RPMI7951 (cell line): ENCODE results near the gene CDK6. TPM values are rescaled to one million over a fixed set of nuclear protein-coding genes. Genes with fewer than 3 reads are reported as not detected.

Experiments
- DNase-seq: peaks from one replicate; pipeline ENCODE4 v3.0.0-alpha.2; 2012; ENCODE audit warnings: low read depth
- total RNA-seq: library from RNA; depleted of rRNA; stranded (reverse); fragments of >200 nt; shearing (Covaris generic); gene quantifications from 2 replicates; pipeline ENCODE4 v1.2.3, GENCODE V29; 2014

Gene CDK6
- total RNA-seq, 1 experiment from 2014 or later: 45.1 TPM

DNA sequence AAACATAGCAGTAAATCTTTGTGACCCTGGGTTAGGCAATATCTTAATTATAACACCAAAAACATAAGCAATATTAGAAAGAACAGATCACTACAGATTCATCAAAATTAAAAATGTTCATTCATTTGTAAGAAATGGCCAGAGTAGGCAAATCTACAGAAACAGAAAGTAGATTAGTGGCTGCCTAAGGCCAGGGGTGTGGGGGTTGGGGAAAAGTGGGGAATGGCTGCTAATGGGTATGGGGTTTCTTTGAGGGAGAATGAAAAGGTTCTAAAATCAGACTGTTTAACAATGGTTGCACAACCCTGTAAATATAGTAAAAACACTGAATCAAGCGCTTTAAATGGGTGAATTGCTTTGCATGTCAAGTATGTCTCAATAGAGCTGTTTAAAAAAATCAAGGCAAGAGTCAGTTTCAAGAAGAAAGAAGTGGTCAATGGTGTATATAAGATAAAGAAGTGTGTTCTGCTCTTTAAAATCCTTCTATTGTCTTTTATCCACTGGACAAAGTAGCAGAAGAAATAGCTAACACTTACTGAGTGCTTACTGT is 42.6 kb downstream of the CDK6 start:
- no peak for DNase-seq

DNA sequence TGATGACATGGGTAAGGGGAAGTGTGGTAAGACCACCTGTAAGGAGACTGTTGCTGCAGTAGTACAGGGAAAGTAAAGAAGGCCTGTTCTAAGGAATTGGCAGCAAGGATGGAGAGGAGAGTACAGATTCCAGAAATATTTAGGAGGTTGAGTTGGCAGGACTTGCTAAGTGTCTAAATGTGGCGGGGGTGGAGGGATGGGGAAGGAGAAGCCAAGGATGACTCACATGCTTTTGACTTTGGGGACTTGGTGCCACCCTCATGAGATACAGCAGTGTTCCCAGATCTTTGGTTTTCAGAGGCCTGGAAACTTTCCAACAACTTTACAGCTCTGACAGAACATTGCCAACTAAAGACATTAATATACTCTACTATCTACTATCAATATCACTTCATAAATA is 45.4 kb downstream of the CDK6 start:
- DNase-seq: peak; percentile 89

DNA sequence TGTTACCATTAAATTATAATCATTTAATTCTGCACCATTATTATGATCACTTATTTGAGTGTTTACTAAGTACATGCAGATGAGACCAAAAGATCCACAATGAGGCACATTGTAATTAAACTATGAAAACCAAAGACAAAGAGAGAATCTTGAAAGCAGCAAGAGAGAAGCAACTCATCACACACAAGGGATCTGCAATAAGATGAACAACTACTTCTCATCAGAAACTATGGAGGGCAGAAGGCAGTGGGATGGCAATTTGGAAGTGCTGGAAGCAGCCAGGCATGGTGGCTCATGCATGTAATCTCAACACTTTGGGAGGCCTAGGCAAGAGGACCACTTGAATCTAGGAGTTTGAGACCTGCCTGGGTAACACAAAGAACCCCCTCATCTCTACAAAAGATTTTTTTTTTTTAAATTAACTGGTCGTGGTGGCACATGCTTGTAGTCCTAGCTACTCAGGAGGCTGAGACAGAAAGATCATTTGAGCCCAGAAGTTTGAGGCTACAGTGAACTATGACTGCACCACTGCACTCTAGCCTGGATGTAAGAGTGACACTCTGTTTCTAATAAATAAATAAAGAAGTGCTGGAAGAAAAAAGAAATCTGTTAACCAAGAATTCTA is 47.7 kb downstream of the CDK6 start:
- DNase-seq: no peak

DNA sequence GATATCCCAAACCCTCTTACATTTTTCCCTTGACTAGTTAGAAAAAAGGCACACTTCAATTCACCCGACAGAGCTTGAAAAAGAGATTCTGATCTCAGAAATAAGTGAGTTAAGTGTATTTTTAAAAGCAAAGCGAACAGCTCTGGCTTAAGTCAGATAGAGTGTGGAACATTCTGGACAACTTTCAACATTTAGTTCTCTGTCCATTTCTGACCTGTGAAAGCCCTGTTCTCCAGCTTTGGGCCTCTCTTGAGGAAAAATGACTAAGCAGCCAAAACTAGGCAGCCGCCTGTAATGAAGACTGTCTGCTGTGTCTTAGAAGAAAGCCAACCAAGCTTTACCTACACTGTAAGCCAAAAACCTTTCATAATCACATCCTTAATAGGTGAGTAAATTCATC is 50.5 kb downstream of the CDK6 start:
- peak; percentile 51 for DNase-seq

DNA sequence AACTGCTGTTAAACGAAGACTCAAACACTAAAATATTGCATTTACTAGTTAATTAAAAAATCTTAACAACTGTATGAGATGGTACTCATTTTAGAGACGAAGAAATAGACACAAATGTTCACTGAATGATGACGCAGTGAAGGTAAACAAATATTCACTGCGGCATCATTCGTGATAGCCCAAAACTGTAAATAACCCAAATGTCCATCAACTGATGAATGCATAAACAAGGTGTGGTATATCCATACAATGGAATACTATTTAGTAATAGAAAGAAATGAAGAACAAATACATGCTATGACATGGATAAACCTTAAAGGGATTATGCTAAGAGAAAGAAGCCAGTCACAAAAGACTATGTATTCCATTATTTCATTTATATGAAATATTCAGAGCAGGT is 51.4 kb downstream of the CDK6 start:
- no peak for DNase-seq

DNA sequence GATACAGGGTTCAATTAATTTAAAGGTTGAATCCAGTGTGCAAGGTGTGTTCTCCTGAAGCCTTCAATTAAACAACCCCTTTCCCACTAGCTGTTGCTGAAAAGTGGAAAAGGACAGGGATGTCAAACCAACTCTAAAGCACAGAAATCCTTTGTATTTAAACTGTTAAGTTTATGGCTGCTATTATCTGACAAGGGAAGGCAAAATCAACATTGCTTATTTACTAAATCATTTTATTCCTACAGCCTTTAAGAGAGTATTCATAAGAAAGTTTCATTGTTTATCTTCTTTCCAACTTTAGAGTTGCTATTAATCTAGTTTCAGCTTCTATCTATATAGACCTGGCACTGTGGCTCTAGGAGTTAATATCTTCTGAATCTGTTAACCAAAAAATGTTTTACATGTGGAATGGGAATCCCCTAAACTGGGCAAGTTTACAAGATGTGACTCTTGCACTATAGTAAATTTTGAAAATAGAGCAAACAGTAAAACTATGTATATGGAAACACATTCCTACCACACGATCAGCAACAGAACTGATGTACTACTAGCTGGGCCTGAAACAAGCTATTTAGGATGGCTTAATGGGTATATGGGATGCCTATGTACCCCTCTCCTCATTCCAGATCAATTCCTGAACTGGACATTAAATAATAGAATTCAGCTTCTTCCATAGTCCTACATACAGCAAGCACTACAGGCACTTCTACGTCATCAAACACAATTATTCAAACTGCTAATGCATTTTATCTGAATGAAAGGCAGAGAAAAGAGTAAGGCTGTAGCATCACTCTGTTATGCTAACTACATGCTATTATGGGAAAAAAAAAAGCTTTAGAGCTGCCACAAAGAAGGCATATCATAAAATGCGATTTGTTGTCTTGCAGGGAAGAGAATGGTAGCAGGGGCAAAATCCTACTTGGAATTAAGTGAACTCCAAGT is 52.8 kb downstream of the CDK6 start:
- DNase-seq: no peak

DNA sequence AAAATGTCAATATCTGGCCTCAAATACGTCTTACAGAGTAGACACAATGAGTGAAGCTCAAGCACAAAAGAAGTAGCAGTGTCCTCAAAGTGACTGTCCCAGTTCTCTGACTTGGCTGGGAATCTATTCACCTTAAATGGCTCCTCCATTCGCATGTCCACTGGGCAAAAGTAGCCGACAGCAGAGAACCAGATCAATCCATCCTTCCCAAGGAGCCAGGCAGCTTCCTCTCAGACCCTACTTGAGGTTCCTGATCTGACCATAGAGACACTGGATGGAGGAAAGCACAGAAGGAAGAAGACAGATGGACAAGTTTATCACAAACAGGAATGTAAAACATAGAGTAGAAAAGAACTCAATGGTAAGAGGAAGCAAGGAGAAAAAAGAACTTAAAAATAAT is 53.5 kb downstream of the CDK6 start:
- DNase-seq: no peak

DNA sequence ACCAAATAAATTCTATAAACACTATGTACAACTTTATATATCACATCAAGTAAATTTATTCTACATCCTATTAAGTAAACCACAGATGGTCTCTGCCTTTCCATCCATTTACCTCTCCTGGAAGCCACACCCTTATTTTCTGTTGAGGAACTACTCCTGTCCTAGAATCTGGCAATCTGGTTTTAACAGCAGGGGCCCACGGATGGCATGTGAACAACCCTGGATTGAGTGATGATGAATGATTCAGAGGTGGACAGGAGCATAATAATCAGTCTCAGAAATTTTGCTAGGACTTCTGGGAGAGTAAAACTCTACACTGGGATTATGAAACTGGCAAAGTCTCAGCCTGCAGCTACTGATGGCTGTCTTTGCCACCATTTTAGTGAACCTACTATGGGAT is 54.1 kb downstream of the CDK6 start:
- DNase-seq: peak; percentile 24

DNA sequence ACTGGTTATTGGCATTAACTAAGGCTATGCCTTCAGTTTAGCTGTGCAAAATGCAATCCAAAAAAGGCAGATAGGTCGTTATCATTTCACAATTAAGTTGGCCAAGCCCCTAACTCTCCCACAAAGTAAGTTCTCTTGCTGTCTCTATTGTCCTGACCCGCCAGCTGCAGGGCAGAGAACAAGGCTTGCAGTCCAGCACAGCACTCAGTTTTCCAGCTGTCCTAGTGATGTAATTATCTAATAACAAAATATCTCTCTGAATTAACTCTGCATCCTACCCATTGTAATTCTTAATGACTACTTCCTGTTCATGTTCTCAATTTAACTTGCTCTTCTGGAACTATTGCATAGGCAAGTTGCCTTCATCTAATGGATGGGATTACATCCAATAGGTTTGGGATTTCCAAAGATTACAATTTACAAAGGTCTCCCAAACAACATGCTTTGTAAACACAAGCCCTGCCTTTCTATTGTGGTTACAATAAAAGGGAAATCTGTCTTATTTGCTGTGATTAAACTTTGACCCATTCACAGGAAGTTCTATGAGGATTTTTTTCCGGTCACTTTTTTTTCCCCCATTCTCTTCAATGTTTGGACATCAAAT is 55.2 kb downstream of the CDK6 start:
- DNase-seq: no peak

DNA sequence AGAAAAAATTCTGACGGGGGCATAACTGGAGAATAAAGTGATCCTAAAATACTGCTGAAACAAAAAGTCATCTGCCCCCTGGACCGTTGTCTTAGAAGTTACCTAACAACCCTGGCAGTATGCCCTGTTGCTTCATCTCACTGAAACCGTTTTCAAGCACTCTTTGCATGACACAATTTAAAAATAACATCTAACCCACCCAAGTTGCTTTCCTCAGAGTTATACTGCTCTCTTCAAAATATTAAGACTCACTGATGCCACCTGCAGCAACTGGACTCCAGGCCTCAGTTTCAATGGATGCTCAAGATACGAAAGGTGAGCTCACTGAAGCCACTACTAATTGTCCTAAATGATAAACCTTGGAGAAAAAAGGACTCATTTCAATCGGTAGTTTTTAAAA is 57.4 kb downstream of the CDK6 start:
- DNase-seq: peak; percentile 74

DNA sequence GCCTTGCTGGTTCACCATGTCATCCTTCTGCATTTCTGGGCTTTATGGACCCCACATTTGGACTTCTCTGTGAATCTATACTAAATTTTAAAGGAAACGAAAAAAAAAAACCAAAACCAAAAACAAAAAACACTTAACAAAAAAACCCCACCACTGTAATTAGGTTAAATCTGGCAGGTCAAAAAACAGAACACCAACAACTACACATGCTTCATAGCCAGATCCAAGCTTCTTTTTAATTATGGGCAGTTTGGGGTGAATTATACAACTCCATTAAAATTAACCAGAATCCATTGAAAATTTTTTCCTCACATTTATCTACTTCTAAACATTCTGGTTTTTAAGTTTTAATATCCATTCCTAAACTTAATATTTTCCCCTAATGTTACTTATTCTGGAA is 58.4 kb downstream of the CDK6 start:
- no peak for DNase-seq

DNA sequence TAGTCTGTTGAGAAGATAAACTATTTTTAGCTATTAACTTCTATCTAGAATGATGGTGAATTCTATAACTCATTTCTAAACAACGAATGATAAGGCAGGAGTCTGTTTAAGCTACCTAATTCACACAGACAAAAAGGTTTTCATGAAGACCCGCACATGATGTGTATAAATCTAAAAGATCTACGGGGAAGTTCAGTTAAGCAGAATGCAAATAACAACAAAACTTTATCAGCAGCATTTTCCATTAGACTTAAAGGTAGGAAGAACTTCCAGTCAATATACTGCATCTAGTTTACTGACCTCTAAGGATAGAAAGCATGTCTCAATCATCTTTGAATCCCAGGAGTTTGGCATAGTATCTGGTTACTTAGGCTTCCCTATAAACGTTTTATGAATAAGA is 62.6 kb downstream of the CDK6 start:
- DNase-seq: no peak

DNA sequence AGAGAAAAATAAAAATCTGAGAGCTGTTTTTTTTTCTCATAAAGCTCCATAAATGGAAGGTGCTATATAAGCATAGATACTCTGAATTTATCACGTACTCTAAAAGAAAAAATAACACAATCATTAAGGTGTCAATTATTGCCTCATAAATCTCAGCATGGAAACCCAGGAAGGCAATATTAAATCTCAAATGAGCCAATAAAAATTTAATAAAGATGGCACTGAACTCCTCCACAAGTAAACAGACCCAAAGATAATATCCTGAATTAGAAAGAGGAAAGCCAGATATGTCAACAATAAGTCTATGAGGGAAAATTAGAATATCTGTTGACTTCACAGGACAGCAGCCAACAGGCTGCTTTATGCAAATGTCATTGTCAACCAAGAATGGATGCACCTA is 66.5 kb downstream of the CDK6 start:
- no peak for DNase-seq

DNA sequence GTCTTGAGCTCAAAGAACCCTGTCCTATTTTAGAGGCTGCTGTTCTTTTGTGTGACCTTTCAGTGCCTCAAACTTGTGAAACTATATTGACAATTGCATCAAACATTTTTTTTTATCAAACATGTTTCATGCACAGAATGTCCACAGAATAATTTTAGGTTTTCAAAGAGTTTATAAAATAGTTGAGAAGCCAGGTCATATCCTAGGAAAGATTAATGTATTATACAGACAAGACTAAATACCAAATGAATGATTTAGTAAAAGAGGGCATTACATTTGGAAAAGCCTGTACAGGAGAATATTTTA is 67.0 kb downstream of the CDK6 start:
- no peak for DNase-seq

DNA sequence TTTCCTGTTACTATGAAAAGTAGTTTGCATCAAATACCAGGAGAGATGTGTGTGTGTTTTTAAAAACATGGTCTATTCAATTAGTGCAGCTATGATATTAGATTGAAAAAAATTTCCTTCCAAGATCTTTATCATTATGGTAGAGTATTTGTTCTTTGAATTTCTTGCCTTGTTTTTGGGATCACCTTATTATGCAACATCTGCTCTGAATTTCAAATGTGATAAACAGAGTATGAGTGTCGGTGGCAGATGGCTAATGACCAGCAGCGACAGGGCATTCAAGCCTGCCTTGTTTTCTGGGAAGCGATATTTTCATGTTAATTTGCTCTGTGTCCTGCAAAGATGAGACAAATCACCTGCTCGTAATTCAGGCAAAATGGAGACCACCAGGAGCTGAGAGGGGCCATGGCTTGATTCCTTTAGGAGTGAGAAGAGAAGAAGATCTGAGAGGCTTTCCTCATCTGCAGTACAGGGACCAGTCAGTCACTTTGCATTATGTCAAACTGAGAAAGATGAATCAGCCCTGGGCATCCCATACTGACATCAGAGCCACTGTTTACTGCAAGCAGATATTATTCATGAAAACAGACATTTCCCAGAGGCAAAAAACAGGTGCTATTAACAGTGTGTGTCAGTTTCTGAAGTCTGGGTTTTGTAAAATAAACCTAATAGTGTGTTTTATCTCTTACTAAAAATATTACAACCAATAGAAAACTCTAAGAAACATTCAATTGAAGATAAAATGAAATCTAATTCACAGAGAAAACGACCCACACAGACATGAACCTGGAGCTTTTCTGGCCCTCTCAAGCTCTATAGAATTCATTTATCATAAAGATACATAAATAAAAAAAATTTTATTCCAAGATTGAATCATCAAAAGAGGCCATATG is 67.6 kb downstream of the CDK6 start:
- no peak for DNase-seq

DNA sequence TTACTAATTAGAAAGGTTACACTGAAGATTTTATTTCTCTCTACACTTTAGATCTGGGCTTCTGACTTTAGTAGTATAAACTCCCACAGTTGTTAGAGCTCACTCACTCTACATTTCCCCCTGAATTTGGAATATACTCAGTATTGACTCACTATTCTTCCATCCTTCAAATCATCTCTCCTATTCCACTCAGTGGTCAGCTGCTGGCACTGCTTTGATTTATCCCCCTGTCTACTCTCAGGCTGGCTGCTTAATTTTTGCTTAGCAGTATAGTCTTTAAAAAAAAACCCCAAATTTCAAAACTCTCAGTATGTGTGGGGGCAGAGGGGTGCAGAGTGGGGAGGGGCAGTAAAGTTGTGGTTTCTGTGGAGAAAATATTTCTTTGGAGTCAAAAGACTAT is 68.9 kb downstream of the CDK6 start:
- peak; percentile 57 for DNase-seq

DNA sequence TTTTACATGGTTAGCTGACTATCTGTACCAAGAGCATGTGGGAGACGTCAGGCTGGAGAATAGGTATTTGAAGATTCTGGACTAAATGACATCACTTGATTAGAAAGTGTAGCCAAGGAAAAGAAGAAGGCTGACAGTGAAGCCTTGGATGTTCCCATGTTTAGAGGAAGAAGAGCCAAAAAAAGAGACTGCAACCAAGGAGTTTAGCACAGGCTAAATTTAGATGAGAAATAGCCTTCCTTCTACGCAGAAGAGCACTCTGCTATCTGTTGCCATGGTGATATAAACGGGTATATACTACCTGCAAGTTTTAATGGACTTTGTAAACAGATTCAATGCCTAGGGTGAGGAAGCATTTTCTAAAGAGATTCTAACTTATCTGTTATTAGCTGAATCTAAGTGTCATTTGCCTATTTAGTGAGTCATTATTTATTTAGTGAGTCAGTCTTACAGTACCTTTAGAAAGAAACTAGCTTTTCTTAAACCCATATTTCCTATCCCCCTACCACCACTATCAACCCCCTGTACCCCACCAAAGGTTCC is 69.8 kb downstream of the CDK6 start:
- DNase-seq: peak; percentile 60

DNA sequence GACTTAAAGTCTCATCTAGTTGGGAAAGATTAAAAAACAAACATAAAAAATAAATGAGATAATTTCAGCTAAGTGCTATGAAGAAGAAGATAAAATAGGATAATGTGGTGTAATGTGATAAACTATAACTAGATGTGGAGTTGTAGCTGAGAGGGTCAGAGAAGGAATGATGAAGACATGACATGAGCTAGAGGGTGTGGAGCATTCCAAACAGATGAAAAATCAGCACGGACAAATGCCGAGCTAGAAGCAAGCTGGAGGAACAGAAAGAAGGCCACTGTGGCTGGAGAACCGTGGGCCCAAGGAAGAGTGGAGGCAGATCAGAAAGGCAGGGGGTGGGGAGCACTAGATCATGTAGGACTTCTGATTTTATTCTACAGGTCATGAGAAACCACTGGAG is 70.6 kb downstream of the CDK6 start:
- peak; percentile 79 for DNase-seq

DNA sequence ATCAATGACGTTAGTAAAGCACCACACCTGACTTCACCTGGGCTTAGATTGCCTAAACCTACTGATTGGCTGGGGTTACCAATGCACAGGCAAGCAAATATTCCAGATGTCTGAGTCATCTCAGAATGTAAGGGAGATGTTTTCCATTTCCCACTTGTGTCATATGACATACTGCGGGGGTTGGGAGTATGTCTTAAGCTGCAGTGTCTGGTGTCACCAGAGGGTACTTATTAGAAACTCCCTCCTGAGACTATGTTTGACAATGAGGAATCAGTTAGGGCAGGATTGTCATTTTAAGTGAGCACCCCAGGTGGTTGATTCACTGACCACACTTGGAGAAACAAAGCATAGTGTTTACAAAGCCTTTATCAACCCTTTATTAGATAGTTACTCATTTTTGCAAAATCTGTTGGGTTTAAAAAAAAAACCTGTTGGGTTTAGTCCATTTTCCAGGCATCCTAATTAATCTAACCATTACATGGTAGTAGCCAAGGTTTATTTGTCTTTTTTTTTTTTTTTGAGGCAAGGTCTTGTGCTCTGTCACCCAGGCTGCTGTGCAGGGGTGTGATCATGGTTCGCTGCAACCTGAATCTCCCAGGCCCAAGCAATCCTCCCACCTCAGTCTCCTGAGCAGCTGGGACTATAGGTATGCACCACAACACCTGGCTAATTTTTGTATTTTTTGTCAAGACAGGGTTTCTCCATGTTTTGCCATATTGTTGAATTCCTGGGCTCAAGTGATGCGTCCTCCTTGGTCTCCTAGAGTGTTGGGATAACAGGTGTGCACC is 72.5 kb downstream of the CDK6 start:
- DNase-seq: peak; percentile 86

DNA sequence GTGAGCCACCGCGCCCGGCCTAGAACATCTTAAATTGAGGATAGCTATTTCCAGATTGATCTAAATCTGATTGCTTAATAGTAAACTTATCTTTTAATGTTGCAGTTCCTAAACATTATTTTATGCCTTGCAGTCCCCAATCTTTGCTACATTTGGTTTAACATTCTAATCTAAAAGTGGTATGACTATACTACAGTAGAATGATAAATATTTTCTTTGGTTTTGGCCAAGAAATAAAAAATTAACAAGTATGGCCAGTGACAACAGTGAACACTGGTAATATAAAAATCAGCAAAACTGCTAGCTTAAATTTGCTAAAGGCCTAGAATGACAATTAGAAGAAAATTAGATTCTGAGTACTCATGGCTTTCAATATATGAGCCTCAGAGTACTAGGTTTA is 73.5 kb downstream of the CDK6 start:
- no peak for DNase-seq
